Activated B cell treated with CpG ODN at 0.5 μM for 24 hours (primary cell): ENCODE data around the gene STPG2. TPM values are rescaled to one million over a fixed set of nuclear protein-coding genes. Genes with fewer than 3 reads are reported as not detected.

Experiments
- ATAC-seq: fragments of 200-7000 bp; cut with Tn5 transposase; one replicate; pipeline ENCODE4 v1.10.0; 2021; ENCODE audit warnings: low read depth, mild to moderate bottlenecking, moderate library complexity
- CTCF ChIA-PET: fragments of 350-600 bp; sonication (Branson Sonifier 250); formaldehyde crosslinking; loops from one replicate; lab custom pipeline; 2021; ENCODE audit warnings: antibody characterized with exemption; lab: Charles Lee
- POLR2A ChIA-PET: fragments of 350-600 bp; sonication (Branson Sonifier 250); formaldehyde crosslinking; loops from one replicate; lab custom pipeline; 2021; ENCODE audit warnings: antibody characterized with exemption; lab: Charles Lee
- DNase-seq: peaks from one replicate; pipeline ENCODE4 v3.0.0; 2022
- H3K27ac Mint-ChIP-seq: one replicate; pipeline ENCODE4 v1.8.0; 2020; ENCODE audit warnings: mixed read lengths
- H3K27me3 Mint-ChIP-seq: one replicate; pipeline ENCODE4 v1.8.0; 2021; ENCODE audit warnings: mixed read lengths
- H3K36me3 Mint-ChIP-seq: one replicate; pipeline ENCODE4 v1.8.0; 2021; ENCODE audit warnings: low read depth, mixed read lengths
- H3K4me1 Mint-ChIP-seq: one replicate; pipeline ENCODE4 v1.8.0; 2021; ENCODE audit warnings: mixed read lengths
- H3K4me3 Mint-ChIP-seq: one replicate; pipeline ENCODE4 v1.8.0; 2020; ENCODE audit warnings: mild to moderate bottlenecking, mixed read lengths
- H3K9me3 Mint-ChIP-seq: one replicate; pipeline ENCODE4 v1.8.0; 2020; ENCODE audit warnings: mixed read lengths
- CTCF ChIP-seq: fragments of 200-600 bp; IDR thresholded peaks from one replicate; pipeline ENCODE4 v1.8.0; 2022; ENCODE audit warnings: antibody characterized with exemption, mild to moderate bottlenecking
- intact Hi-C: fragments of 100-400 bp; cut with micrococcal nuclease; formaldehyde crosslinking; loops from one replicate; pipeline ENCODE4 v1.15.1; 2024
- total RNA-seq: library from RNA; stranded (reverse); gene quantifications from 2 replicates; pipeline ENCODE4 v1.2.3, GENCODE V29; 2022

Gene STPG2
- total RNA-seq, 1 donor from 2014 or later = 0.69 TPM

- H3K27ac Mint-ChIP-seq = no peak overlapping the region
- H3K27me3 Mint-ChIP-seq = no peaks in the 10 kb centered on the region
- DNase-seq (no peak), ATAC-seq (no peak)
- no peak overlapping the region for H3K4me3 Mint-ChIP-seq
- CTCF ChIA-PET = no interaction called here
- peaks cover 7% of the 10 kb centered on the region for H3K9me3 Mint-ChIP-seq
- H3K36me3 Mint-ChIP-seq = no peaks in the 10 kb centered on the region
- TF ChIP-seq CTCF = no peak
- POLR2A ChIA-PET = no interaction called here
- intact Hi-C loops = no loop called here
- H3K4me1 Mint-ChIP-seq = no peaks in the 10 kb centered on the region
These were observed 263.3 kb downstream of the STPG2 start for GRCh38 chr4:97879942-97880341.

GRCh38 chr4:97868097-97868496 lies 275.2 kb downstream of the STPG2 start:
- H3K27me3 Mint-ChIP-seq = no peaks in the 10 kb centered on the region
- H3K27ac Mint-ChIP-seq = no peak overlapping the region
- H3K36me3 Mint-ChIP-seq = no peaks in the 10 kb centered on the region
- peaks cover 1% of the 10 kb centered on the region for H3K9me3 Mint-ChIP-seq
- ATAC-seq (no peak), DNase-seq (no peak)
- POLR2A ChIA-PET = no interaction called here
- no peak overlapping the region for H3K4me3 Mint-ChIP-seq
- CTCF ChIA-PET = no interaction called here
- H3K4me1 Mint-ChIP-seq = no peaks in the 10 kb centered on the region
- TF ChIP-seq CTCF = no peak
- intact Hi-C loops = no loop called here

GRCh38 chr4:97867557-97868091 lies 275.7 kb downstream of the STPG2 start:
- intact Hi-C loops = no loop called here
- peaks cover 5% of the 10 kb centered on the region for H3K9me3 Mint-ChIP-seq
- H3K27ac Mint-ChIP-seq = no peak overlapping the region
- ChIA-PET POLR2A (no interaction called here), CTCF (no interaction called here)
- H3K27me3 Mint-ChIP-seq = no peaks in the 10 kb centered on the region
- no peak for DNase-seq
- no peak for ATAC-seq
- H3K4me1 Mint-ChIP-seq = no peaks in the 10 kb centered on the region
- no peak for TF ChIP-seq CTCF
- no peaks in the 10 kb centered on the region for H3K36me3 Mint-ChIP-seq
- no peak overlapping the region for H3K4me3 Mint-ChIP-seq

GRCh38 chr4:97866821-97867556 lies 276.3 kb downstream of the STPG2 start:
- ChIA-PET CTCF (no interaction called here), POLR2A (no interaction called here)
- no peak for TF ChIP-seq CTCF
- H3K9me3 Mint-ChIP-seq = peaks cover 8% of the 10 kb centered on the region
- no peak for ATAC-seq
- no peak for DNase-seq
- H3K4me3 Mint-ChIP-seq = no peak overlapping the region
- no peaks in the 10 kb centered on the region for H3K36me3 Mint-ChIP-seq
- intact Hi-C loops = no loop called here
- no peaks in the 10 kb centered on the region for H3K4me1 Mint-ChIP-seq
- H3K27ac Mint-ChIP-seq = no peak overlapping the region
- no peaks in the 10 kb centered on the region for H3K27me3 Mint-ChIP-seq

- H3K36me3 Mint-ChIP-seq = no peaks in the 10 kb centered on the region
- POLR2A ChIA-PET = no interaction called here
These were observed 292.2 kb downstream of the STPG2 start for GRCh38 chr4:97851115-97851514.

More at GRCh38 chr4:97851115-97851514, 292.2 kb downstream of the STPG2 start:
- no peak overlapping the region for H3K4me3 Mint-ChIP-seq
- no peak for TF ChIP-seq CTCF
- H3K4me1 Mint-ChIP-seq = no peaks in the 10 kb centered on the region
- ATAC-seq (no peak), DNase-seq (no peak)
- intact Hi-C loops = no loop called here
- CTCF ChIA-PET = no interaction called here
- no peaks in the 10 kb centered on the region for H3K27me3 Mint-ChIP-seq
- H3K9me3 Mint-ChIP-seq = peaks cover 15% of the 10 kb centered on the region
- no peak overlapping the region for H3K27ac Mint-ChIP-seq
